RWPE2 (cell line): ENCODE data around the gene LRRC3B.

Experiments
- ATAC-seq: fragments of 200-7000 bp; cut with Tn5 transposase; 3 replicates; pipeline ENCODE4 v1.9.1; 2021; ENCODE audit warnings: low read depth
- DNase-seq: peaks from one replicate; pipeline ENCODE4 v3.0.0-alpha.2; 2020; ENCODE audit warnings: low spot score
- H3K27ac ChIP-seq: fragments of 450-650 bp; 2 replicates; pipeline ENCODE4 v1.5.1; 2017; ENCODE audit warnings: mild to moderate bottlenecking; ENCODE audit not compliant: poor library complexity, severe bottlenecking
- H3K27me3 ChIP-seq: fragments of 250-450 bp; sonication (Bioruptor Pico); 2 replicates; pipeline ENCODE4 v1.5.1; 2021; ENCODE audit warnings: mild to moderate bottlenecking, moderate library complexity; ENCODE audit not compliant: insufficient read depth, poor library complexity, severe bottlenecking
- H3K36me3 ChIP-seq: fragments of 250-450 bp; sonication (Bioruptor Pico); 2 replicates; pipeline ENCODE4 v1.5.1; 2020; ENCODE audit warnings: low read depth, mild to moderate bottlenecking, moderate library complexity
- H3K4me1 ChIP-seq: fragments of 250-450 bp; sonication (Bioruptor Pico); 2 replicates; pipeline ENCODE4 v1.5.1; 2021; ENCODE audit warnings: mild to moderate bottlenecking, moderate library complexity; ENCODE audit not compliant: insufficient read depth, poor library complexity, severe bottlenecking
- H3K4me3 ChIP-seq: fragments of 250-450 bp; sonication (Bioruptor Pico); 2 replicates; pipeline ENCODE4 v1.5.1; 2021; ENCODE audit warnings: mild to moderate bottlenecking, moderate library complexity; ENCODE audit not compliant: severe bottlenecking
- H3K9me3 ChIP-seq: fragments of 250-450 bp; sonication (Bioruptor Pico); 2 replicates; pipeline ENCODE4 v1.5.1; 2021; ENCODE audit warnings: mild to moderate bottlenecking, moderate library complexity; ENCODE audit not compliant: severe bottlenecking
- TF ChIP-seq, protein P1 (sequence below): fragments of 450-650 bp; IDR thresholded peaks from one replicate; pipeline ENCODE4 v1.5.1; 2017; ENCODE audit warnings: mild to moderate bottlenecking, moderate library complexity; ENCODE audit not compliant: poor library complexity, severe bottlenecking

Gene LRRC3B

DNA sequence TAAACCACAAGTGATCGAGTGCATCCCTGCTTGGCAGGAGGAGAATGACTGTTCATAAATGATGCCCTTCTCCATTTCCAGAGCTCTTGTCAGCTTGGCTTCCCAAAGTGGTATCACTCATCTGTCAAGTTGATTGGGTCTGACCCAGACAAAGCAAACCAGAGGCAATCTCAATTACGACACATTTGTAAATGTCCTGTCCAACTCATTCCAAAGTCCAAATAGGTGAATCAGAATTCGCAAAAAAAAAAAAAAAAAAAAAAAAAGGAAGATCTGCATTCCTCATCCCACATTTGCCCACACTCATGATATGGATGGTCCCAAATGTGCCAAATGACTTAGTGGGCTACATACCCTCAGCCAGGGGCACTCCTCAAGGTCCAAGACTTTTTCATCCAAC is 91.9 kb downstream of the LRRC3B start:
- Histone ChIP-seq H3K4me3 (no peak overlapping the region), H3K27ac (no peak overlapping the region), H3K4me1 (no peaks in the 10 kb centered on the region), H3K27me3 (no peaks in the 10 kb centered on the region), H3K36me3 (no peaks in the 10 kb centered on the region), H3K9me3 (no peaks in the 10 kb centered on the region)
- ATAC-seq (no peak), DNase-seq (no peak)
- TF ChIP-seq, protein P1, sequence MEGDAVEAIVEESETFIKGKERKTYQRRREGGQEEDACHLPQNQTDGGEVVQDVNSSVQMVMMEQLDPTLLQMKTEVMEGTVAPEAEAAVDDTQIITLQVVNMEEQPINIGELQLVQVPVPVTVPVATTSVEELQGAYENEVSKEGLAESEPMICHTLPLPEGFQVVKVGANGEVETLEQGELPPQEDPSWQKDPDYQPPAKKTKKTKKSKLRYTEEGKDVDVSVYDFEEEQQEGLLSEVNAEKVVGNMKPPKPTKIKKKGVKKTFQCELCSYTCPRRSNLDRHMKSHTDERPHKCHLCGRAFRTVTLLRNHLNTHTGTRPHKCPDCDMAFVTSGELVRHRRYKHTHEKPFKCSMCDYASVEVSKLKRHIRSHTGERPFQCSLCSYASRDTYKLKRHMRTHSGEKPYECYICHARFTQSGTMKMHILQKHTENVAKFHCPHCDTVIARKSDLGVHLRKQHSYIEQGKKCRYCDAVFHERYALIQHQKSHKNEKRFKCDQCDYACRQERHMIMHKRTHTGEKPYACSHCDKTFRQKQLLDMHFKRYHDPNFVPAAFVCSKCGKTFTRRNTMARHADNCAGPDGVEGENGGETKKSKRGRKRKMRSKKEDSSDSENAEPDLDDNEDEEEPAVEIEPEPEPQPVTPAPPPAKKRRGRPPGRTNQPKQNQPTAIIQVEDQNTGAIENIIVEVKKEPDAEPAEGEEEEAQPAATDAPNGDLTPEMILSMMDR: no peak

DNA sequence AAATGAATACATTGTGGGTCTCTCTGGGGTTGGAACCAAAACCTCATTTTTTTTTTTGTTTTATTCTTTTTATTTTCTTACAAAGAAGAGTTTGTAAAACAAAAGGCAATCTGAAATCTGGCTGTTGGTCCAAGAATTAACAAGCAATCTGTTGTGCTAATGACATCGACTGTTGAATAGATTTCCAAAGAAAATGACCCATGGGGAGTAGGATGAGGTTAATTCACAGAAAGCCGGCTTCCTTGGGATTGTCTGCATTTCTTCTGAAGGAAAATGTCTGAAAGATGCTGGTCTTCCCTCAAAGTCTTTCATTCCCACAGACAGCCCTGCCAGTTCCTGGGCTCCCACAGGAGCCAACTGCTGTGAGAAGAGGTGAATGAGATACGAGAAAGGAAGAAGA is 92.9 kb downstream of the LRRC3B start:
- Histone ChIP-seq H3K4me3 (no peak overlapping the region), H3K27me3 (no peaks in the 10 kb centered on the region), H3K27ac (no peak overlapping the region), H3K4me1 (no peaks in the 10 kb centered on the region), H3K36me3 (no peaks in the 10 kb centered on the region), H3K9me3 (no peaks in the 10 kb centered on the region)
- DNase-seq (no peak), ATAC-seq (no peak)
- TF ChIP-seq, protein P1: no peak

DNA sequence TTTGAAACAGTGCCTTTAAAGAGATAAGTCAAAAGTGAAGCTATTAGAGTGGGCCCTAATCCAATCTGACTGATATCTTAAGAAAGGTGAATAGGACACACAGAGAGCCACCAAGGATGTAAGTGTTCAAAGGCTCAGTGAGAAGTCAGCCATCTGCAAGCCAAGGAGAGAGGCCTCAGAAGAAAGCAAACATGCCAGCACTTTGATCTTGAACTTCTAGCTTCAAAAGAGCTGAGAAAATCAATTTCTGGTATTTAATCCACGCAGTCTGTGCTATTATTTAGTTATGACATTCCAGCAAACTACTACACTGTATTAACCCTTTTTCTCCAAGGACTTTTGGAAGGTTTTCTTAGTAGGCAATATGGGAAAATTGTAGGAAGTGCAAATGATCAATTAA is 95.7 kb downstream of the LRRC3B start:
- TF ChIP-seq, protein P1: no peak
- H3K36me3 ChIP-seq: no peaks in the 10 kb centered on the region
- no peaks in the 10 kb centered on the region for H3K9me3 ChIP-seq
- no peak for DNase-seq
- no peak overlapping the region for H3K27ac ChIP-seq
- ATAC-seq: no peak
- H3K27me3 ChIP-seq: no peaks in the 10 kb centered on the region
- H3K4me1 ChIP-seq: no peaks in the 10 kb centered on the region
- no peak overlapping the region for H3K4me3 ChIP-seq

DNA sequence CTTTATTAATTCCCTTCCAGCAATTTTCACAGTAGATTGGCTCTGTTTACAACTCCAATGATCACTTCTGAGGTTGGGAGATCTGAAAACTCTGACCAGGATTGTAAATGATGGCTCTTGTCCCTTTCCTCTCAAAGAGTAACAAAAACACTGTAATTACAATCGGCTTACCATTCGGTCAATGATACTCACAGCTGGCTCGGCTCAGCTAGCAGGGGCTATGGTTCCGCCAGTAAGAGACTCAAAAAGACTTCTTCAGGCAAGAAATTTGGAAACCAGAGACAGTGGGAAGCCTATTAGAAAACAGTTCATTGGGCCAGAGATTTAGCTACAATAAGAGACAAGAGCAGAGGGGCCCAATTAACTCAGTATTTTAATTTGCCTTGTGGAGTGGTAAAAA is 96.6 kb downstream of the LRRC3B start:
- no peaks in the 10 kb centered on the region for H3K27me3 ChIP-seq
- ATAC-seq: no peak
- H3K9me3 ChIP-seq: no peaks in the 10 kb centered on the region
- H3K4me3 ChIP-seq: no peak overlapping the region
- H3K4me1 ChIP-seq: no peaks in the 10 kb centered on the region
- H3K36me3 ChIP-seq: no peaks in the 10 kb centered on the region
- DNase-seq: no peak
- TF ChIP-seq, protein P1: no peak
- H3K27ac ChIP-seq: no peak overlapping the region

DNA sequence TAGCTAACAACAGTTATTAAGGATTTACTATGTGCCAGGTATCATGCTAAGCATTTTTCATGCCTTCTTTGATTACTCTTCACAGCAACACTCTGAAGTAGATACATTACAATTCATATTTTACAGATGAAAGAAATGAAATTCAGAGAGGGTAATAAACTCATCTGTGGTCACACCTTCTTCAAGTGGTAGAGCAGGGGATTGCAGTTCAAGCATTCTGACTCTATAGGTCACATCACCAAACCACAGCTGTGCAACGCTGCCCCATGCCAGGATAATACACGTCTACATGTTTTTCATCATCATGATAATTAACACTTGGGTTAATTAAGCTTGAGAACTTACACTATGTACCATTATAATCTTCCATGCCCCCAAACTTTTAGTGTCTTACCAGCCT is 98.5 kb downstream of the LRRC3B start:
- H3K9me3 ChIP-seq: no peaks in the 10 kb centered on the region
- H3K4me1 ChIP-seq: no peaks in the 10 kb centered on the region
- no peak for DNase-seq
- no peaks in the 10 kb centered on the region for H3K27me3 ChIP-seq
- TF ChIP-seq, protein P1: no peak
- H3K4me3 ChIP-seq: no peak overlapping the region
- H3K27ac ChIP-seq: no peak overlapping the region
- no peaks in the 10 kb centered on the region for H3K36me3 ChIP-seq
- ATAC-seq: no peak
